Hair follicle dermal papilla cell (primary cell): ENCODE results near the gene FAM131B. TPM values are rescaled to one million over a fixed set of nuclear protein-coding genes. Genes with fewer than 3 reads are reported as not detected.

Source experiments
- small RNA-seq: library from RNA; depleted of rRNA; stranded (forward); fragments of <200 nt; gene quantifications from one replicate; pipeline ENCODE3, GENCODE V24; 2012
- total RNA-seq: library from RNA; depleted of rRNA; stranded (reverse); fragments of >200 nt; gene quantifications from 2 replicates; pipeline ENCODE4 v1.2.3, GENCODE V29; 2012

The FAM131B gene
- total RNA-seq, result 1.3 and 1.8 TPM in 2 replicates

DNA sequence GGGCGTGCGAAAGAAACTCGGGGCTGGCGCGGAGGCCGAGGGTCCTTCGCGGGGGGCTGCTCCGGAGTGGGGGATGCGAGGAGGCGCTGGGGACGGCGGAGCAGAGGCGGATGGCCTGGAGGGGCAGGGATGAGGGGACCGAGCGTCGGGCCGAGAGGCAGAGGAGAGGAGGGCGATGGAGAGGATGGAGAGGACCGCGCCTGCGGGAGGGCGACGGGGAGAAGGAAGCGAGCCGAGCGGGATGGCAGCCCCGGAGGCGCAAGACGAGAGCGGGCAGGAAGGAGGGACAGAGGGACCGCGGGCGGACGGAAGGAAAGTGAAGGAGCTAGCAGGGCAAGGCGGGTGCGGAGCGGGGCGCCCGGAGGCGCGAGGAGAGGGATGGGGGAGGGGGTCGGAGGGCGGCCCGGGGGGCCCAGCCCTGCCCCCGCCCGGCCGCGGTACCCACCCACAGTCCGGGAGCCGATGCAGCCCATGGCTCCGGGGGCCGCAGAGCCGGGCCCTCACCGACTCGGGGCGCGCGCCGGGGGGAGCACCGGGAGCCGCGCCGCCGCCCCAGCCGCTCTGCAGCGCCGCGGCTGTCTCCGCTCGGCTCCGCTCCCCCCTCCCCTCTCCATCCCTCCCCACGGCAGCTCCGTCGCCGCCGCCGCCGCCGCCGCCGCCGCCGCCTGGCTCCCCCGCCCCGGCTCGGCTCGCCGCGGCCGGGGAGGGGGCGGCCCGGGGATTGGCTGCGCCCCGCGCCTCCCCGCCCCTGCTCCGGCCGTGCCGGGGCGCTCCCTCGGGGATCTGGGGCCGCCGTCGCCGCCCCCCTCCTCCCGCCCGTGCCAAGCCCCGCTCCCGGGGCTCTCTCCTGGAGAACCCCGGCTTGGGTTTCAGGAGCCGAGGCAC lies at the start of gene FAM131B:
Gene FAM131B, minus strand, starts transcription at position 583 of the 885 bp plus-strand sequence. Its CDS starts 110 bp downstream, at position 473.

DNA sequence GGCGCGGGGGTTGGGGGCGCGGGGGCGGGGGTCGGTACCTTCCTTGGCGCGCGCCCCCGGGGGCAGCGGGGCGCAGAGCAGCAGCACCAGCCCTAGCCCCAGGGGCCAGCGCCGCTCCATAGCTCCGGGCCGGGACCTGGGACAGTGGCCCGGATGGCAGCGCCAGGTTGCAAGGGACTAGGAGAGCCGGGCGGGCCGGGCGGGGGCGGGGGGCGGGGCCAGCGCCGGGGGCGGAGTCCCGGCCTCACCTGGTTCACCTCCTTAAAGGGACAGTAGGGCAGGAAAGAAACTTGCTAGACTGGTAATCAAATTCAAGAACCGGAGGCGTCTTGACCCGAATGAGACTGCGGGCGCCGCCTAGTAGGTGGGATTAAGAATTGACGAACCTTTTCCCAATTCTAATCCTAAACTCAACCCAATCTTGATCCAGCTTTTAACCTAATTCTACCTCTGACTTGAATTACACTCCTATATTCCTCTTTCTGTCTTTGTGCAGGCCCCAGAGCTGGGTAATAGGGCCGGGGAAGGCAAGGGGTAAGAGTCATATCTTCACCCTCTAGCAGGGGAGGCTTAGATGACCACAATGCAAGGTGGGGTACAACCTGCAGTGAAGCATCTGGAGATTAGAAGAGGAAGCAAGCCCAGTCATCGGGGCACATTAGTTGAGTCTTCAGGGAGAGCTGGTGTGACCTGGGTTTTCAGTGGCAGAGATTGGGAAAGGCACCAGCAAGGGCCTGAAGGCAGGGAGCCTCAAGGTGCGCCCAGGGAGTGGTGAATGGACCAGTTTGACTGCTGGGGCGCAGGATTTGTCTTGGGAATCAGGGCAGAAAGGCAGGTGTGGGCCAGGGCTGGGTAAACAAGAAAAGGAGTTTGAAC lies 46.4 kb upstream of the FAM131B start, which contains the start of gene EPHA1:
Gene EPHA1, minus strand, starts transcription at position 171 of the 876 bp plus-strand sequence. Its CDS starts 51 bp downstream, at position 120.

DNA sequence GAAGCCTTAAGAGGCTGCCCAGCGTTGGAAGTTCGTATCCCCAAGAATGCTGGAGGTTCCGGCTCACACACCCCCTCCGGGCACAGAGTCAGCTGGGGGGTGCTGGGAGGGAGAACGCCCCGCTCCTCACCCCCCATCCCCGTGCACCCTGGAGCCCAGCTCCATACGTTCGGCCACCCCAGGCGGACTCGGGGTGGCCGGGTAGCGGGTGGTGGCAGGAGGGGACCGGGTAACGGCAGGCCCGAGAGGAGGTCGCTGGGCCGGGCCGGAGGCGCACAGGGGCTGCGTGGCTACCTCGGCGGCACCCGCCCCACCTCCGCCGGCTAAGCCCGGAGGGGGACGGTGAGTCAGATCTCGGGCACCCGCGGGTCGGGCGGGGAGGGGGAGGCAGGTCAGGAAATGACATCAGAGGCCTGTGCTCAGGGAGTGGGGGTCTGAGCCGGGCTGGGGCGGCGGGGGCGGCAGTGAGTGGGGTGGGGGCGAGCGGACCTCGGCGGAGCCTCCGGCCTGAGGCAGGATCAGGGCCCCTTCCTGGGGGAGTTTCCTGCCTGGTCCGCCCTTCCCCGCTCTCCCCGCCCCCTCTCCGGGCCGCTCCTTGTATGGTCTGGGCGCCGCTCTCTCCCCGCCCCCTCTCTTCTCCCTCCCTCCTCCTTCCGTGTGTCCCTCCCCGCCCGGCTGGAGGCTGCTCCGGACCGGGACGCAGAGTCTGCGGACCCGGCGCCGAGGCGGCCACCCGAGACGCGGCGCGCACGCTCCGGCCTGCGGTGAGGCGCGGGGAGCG lies 18.3 kb upstream of the FAM131B start, which contains the start of gene ZYX:
Gene ZYX, plus strand, starts transcription at position 700 of the 781 bp plus-strand sequence. CDS start 227 bp downstream, outside the sequence.

DNA sequence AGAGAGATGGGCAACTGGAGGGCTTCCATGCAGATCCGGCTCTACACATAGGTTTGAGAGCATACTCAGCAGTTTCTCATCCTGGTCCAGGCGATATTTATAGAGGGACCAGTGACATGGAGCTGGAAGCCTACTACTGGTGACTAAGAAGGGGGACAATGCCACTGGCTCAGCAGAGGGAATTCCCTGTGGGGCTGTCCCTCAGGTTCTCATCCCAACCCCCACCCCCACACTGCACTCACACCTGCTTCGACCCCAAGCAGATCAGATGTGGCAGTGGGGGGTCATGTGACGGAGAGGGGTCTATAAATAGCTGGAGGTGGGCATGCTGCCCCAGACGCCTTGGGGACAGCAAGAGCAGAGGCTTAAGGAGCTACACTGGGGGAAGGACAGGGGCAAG lies 46.7 kb downstream of the FAM131B start, which contains the start of gene CLCN1:
Gene CLCN1, plus strand, starts transcription at position 336 of the 400 bp plus-strand sequence. CDS start 102 bp downstream, outside the sequence.

Small RNAs within 50 kb of the gene (small RNA-seq; reads per million reads assigned to genes)
- not detected for gene MIR6892

Other genes starting within 250 kb of the FAM131B start
- gene PIP, start 230.6 kb downstream of the FAM131B start, total RNA-seq, result not detected in 2 replicates
- gene TAS2R39, start 179.3 kb downstream of the FAM131B start, total RNA-seq, result not detected in 2 replicates
- not detected in 2 replicates for gene TAS2R40, start 140.7 kb downstream of the FAM131B start, total RNA-seq
- 93.0 and 96.8 TPM in 2 replicates for gene GSTK1, start 99.3 kb downstream of the FAM131B start, total RNA-seq
- not detected in 2 replicates for gene TMEM139, start 77.8 kb downstream of the FAM131B start, total RNA-seq
- 8.1 and 9.6 TPM in 2 replicates for gene CASP2, start 74.4 kb downstream of the FAM131B start, total RNA-seq
- gene CLCN1, start 46.6 kb downstream of the FAM131B start, total RNA-seq, result under 0.01 TPM in 1 of 2 replicates, not detected in the other
- gene ZYX, start 18.6 kb upstream of the FAM131B start, total RNA-seq, result 75.5 and 93.1 TPM in 2 replicates
- not detected in 2 replicates for gene EPHA1, start 46.1 kb upstream of the FAM131B start, total RNA-seq
- not detected in 2 replicates for gene TAS2R60, start 80.7 kb upstream of the FAM131B start, total RNA-seq
- gene TAS2R41, start 115.2 kb upstream of the FAM131B start, total RNA-seq, result 0.49 TPM in 1 of 2 replicates, not detected in the other
- gene CTAGE15, start 209.1 kb upstream of the FAM131B start, total RNA-seq, result 0.36 and 1.5 TPM in 2 replicates